Superior temporal gyrus (tissue), 1 donor: ENCODE results near the gene SMG5.
A peak's percentile ranks its signal among the peaks of the same experiment; 100 is the strongest.
"Not testable (repeated sequence)": the region's sequence is repeated elsewhere in the genome, so short reads cannot be mapped to it uniquely, and the experiment has no call there.

Experiments used
- DNase-seq: peaks from one replicate; pipeline ENCODE4 v3.0.0-alpha.2; 2016; ENCODE audit errors: extremely low spot score

Gene SMG5

GRCh38 chr1:156282479-156283222, at the start of gene SMG5:
Gene SMG5, minus strand, starts transcription at chr1:156282825. Its CDS starts 145 bp downstream, at chr1:156282680.
- DNase-seq = peak; percentile 99

GRCh38 chr1:156323179-156323578, 40.6 kb upstream of the SMG5 start:
- not testable (repeated sequence) for DNase-seq

DNA sequence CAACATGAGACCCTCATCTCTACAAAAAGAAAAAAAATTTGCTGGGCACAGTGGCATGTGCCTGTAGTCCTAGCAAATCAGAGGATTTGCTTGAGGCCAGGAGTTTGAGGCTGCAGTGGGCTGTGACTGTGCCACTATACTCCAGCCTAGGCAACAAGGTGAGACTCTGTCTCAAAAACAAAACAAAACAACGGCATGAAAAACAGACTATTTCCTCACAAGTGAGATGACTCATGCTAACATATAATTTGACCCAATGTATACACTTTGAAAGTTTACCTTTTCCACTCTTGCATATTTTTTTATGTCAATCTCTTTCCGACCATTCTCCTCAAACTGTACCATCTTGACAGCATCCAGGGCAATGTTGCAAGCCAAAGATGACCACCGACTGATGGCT, 37.9 kb upstream of the SMG5 start:
- DNase-seq = no peak

DNA sequence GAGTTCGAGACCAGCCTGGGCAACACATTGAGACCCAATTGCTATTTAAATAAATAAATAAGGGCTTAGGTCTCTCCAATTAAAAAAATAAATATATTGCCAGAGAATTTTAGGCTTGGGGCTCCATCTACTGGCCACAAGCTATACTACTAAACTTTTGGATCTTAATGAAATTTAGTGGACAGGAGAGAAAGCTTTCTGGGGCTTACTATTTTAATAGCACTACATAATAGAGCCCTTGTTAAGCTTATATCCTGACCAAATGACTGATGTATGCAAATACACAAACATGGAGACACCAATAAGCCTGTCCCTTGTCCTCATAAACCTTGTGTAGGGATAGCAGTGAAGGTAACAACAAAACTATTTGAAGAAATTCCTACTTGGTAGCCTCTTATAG, 37.0 kb upstream of the SMG5 start:
- DNase-seq = peak; percentile 46

DNA sequence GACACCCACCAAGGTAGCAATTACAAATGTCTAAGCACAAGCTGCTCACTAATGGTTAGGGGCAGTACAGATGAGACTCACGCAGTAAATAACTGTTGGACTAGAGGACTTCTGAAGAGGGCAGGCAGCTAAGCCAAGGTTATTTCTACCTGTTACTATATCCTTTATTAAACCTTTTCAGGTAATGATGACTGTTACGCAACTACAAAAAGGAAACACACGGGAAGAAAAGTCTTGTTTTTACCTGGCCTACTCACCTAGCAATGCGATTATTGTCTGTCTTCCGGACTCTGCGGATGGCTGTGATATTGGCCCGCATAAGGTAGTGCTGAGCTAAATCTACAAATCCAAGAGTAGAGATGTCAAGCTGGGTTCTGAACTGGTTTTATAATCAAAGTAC, 34.3 kb upstream of the SMG5 start:
- no peak for DNase-seq

DNA sequence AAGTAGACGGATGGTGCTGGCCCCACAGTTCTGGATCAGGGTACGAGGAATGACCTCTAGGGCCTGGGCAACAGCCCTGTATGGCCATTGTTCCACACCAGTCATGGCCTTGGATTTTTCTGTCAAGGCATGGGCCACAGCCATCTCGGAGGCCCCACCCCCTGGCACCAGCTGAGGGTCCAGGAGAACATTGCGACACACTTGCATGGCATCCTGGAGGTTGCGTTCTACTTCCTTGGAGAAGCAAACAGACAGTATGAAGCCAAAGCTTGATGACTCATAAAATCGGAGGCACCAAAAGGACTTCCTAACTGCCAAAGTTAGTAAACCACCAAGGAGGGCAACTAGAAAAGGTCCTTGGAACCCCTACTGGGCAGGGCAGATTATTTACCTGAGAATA, 28.3 kb upstream of the SMG5 start:
- DNase-seq = no peak

DNA sequence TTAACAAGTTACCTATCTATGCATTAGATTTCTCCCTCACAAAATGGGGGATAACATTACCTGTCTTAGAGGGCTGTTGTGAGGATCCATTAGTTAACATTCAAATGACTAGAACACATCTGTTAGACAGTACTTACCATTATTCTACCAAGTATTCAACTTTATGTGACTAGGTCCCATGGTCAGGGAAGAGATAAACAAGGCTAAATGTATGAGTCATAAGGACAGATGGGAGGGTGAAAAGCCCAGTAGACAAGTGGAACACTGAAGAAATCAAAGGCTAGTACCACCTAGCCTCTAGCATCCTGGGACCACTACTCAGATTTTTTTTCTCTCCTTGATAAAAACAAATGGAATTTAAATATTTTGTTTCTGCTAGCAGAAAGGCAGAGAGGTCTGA, 25.5 kb upstream of the SMG5 start:
- DNase-seq = no peak

GRCh38 chr1:156305215-156305614, 22.6 kb upstream of the SMG5 start:
- no peak for DNase-seq

DNA sequence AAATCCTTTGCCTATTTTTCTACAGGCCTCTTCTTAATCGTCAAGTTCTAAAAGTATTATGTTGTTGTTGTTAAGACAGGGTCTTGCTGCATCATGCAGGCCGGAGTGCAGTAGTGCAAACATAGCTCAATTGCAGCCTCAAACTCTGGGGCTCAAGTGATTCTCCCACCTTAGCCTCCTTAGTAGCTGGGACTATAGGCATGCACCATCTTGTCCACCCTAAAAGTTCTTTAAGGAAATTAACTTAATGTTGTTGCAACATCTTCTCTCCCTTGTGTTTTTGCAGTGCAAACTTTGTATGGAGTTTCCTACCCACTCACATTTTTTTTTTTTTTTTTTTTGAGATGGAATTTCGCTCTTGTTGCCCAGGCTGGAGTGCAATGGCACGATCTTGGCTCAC, 20.6 kb upstream of the SMG5 start:
- DNase-seq = no peak

DNA sequence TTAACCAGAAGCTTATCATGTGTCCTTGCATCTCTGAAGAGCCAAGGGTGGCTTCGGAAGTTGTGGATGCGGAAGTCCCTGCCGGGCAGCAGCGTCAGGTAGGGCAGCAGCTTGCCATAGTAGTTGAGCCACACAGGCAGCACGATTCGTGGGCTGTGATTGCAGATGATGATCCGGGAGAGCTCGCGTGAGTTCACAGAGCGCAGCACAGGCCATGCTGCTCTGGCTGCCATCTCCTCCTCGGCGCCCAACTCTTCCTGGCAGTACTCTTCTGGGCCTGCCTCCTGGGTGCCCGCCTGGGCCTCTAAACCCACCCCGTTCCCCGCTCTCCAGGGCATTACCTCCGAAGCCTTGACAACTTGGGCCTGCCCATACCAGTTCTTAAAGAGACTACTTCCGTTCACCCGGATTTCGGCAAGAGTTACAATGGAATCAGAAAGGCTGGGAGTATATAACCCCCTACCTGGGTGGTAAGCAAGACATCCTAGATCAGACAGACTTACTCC, 16.3 kb upstream of the SMG5 start, which contains the start of gene VHLL:
VHLL (minus strand) TSS at position 456 of the 506 bp plus-strand sequence; CDS start at position 338, 118 bp downstream.
- no peak for DNase-seq

DNA sequence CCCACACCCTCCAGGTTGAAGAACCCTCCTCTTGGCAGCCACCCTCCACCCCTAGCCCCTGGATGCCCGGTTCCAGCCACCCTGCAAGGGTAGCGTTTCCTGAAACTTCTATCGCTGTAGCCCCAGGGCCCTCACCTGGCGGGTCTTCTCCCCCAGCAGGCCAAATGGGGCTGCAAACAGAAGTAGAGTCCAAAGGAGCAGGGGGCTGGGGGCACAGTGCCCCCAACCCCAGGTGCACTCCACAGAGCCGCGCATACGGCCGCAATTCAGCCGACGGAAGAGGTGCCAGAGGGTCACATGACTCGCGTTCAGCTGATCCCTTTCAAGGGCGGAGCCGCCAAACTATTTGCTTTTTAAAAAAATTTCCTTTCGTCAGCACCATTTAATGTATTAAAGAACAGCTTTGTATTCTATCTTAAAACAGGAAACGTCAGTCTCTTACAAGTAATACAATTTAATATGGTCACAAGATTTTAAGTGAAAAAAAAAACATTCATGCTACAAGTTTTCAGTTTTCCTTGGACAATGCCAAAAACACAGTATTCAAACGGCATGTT, 12.8 kb upstream of the SMG5 start, which contains the start of gene GLMP:
GLMP (minus strand) TSS at position 289 of the 557 bp plus-strand sequence; CDS start at position 255, 34 bp downstream.
- DNase-seq = peak; percentile 86

DNA sequence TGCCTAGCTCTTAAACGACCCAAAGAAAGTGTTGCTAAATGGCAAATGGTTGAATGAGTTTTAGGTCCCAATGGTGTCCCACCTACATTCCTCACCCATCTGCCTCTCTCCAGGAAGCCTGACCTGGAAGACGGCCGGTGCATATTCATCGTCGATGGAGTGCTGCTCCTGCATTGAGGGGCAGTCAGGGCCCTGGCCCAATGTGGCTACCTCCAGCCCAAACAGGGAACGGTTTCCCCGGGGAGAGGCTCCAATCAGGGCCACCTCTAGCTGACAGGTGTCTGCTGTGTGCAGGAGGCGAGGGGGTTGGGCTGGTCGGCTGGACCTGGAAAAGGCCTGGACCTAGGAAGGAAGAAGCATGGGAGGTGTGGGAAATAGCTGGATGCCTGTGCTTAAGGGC, 11.3 kb upstream of the SMG5 start:
- DNase-seq = no peak

- no peak for DNase-seq
These were observed 10.4 kb upstream of the SMG5 start for GRCh38 chr1:156293098-156293434.

- DNase-seq = peak; percentile 82
These were observed 8.8 kb upstream of the SMG5 start for GRCh38 chr1:156291226-156292061.

DNA sequence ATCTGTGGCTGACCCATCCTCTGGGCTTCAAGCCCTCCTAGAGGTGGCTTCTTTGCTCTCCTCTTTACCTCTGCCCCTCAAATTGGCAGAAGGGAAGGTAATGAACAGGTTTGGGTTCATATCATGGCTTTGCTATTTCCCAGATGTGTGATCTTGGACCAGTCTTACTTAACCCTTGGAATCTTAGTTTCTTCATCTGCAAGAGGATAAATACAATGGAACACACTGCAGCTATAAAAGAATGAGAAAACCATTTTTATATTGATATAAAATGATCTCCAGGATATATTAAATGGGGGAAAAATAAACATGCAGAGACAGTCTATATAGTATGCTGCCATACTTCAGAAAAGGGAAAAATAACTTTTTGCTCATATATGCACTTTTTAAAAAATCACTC, 7.2 kb upstream of the SMG5 start:
- DNase-seq = no peak

DNA sequence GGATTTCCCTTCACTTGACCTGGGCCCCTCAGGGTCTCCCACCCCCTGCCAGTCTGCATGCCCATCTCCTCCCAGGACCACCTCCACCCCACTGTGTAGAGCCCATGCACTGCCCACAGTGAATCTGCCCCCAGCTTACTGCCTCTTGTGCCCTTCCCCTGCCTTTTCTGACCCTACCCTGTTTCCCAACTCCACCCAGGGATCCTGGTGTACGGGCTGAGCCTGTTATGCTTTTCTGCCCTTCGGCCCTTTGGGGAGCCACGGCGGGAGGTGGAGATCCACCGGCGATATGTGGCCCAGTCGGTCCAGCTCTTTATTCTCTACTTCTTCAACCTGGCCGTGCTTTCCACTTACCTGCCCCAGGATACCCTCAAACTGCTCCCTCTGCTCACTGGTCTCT, 3.4 kb upstream of the SMG5 start:
- no peak for DNase-seq

GRCh38 chr1:156285437-156285836, 2.8 kb upstream of the SMG5 start:
- no peak for DNase-seq

GRCh38 chr1:156284757-156285156, 2.1 kb upstream of the SMG5 start:
- no peak for DNase-seq

DNA sequence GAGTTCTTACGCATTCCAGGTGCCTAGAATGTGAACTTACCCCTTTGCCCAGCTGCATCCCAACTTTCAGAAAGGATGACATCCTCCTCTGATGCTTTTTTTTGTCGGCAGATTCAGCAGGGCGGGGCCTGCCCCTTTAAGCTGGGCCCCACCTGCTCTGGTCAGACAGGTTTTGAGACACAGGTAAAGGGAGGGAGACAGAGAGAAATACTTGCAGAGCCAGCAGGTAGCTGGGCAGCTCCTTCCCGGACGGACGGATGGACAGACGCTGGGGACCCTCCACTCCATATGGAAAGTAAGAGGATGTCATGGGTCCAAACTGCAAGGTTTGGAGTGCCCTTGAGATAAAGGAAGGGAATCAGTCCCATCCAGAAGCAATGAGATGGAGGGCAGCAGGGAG, 1.5 kb upstream of the SMG5 start, which contains the start of gene TMEM79:
TMEM79 (plus strand) TSS at position 214 of the 400 bp plus-strand sequence. CDS start 902 bp downstream, outside the sequence.
- DNase-seq = no peak

- no peak for DNase-seq
These were observed 896 bp upstream of the SMG5 start for GRCh38 chr1:156283521-156283920.

DNA sequence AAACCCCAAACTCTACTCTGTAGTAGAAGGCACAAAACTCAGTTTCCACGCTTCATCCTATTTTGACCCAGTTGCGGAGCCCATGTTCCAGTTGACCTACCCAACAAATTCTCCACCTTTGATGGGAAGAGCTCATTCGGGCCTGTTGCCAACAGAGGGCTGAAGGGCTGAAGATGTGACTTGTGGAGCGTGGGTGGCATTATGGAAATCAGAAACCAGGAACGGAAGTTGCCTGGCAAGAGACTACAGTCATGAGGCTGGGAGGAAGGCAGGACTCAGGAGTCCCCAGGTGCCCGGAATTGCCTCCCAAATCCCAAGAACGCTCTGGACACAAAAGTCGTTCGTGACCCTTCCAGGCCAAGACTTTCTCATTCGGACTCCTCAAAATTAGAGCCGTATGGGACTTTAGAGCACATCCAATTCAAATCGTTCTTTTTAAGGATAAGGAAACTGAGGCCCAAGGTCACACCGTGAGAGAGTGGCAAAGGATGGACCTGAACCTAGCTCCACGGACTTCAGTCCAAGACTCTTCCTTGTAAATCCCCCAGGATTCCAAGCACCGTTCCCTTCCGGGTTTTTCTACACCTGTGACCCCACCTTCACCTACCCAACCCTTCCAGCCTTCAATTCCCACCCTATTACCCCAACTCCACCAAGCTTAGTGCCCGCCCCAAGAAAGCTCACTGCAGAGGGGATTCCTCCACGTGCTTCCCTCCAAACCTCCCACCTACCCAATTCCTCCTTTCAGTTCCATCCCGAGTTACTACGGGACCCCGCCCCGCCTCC, 739 bp downstream of the SMG5 start:
- DNase-seq = no peak
